Peyer's patch (tissue), 4 donors: ENCODE measurements around the gene ARID1A.

Experiments
- POLR2A ChIP-seq, 2 donors: fragments of 450-650 bp; IDR thresholded peaks; one replicate each; pipeline ENCODE4 v1.5.1; 2017; ENCODE audit warnings: antibody characterized with exemption in 2 of 2, mild to moderate bottlenecking in 2 of 2, moderate library complexity in 2 of 2
- TF ChIP-seq, protein P1 (sequence below), 6 experiments: fragments of 450-650 bp in 4 of 6; fragments of 200-600 bp in 2 of 6; sonication (generic) in 1 of 6; IDR thresholded peaks; one replicate each; pipeline ENCODE4 v1.5.1; 2017 to 2019; ENCODE audit warnings: antibody characterized with exemption in 6 of 6, mild to moderate bottlenecking in 3 of 6, moderate library complexity in 1 of 6

DNA sequence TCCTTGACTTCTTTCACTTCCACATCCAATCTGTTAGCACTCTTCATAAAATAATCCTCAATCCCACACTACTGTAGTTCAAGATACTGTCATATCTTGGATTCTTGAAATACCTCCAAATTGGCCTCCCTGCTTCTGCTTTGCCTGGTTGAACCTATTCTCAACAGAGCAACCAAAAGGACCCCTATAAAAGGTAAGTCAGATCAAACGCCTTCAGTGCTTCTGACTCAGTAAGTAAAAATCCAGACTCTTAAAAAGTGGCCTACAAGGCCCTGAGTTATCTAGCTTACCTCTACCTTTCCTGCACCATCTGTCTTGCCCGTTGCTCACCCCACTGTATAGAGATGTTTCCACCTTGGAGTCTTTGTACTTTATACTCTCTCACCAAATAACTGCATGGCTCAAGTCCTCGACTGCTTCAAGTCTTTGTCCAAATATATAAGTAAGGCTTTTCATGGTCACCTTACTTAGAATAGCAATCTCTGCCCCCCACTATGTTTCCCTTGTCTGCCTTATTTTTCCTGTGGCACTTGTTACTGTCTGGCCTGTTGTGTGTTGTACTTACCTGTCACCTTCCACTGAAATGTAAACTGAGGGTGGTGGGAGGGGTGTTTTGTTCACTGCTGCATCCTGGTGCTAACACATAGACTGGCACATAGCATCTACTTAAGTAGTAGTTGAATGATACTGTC, 86.9 kb downstream of the ARID1A start:
- TF ChIP-seq, protein P1, sequence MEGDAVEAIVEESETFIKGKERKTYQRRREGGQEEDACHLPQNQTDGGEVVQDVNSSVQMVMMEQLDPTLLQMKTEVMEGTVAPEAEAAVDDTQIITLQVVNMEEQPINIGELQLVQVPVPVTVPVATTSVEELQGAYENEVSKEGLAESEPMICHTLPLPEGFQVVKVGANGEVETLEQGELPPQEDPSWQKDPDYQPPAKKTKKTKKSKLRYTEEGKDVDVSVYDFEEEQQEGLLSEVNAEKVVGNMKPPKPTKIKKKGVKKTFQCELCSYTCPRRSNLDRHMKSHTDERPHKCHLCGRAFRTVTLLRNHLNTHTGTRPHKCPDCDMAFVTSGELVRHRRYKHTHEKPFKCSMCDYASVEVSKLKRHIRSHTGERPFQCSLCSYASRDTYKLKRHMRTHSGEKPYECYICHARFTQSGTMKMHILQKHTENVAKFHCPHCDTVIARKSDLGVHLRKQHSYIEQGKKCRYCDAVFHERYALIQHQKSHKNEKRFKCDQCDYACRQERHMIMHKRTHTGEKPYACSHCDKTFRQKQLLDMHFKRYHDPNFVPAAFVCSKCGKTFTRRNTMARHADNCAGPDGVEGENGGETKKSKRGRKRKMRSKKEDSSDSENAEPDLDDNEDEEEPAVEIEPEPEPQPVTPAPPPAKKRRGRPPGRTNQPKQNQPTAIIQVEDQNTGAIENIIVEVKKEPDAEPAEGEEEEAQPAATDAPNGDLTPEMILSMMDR (IDR thresholded peaks at IDR 0.05): no peak
- TF ChIP-seq POLR2A (IDR thresholded peaks at IDR 0.05): no peak
